ENCODE measurements around the gene CREB1.
"Not testable (repeated sequence)": the region's sequence is repeated elsewhere in the genome, so short reads cannot be mapped to it uniquely, and the experiment has no call there.

Gene CREB1

GRCh38 chr2:207491086-207491485, 38.7 kb upstream of the CREB1 start:
- no peak overlapping the region for H3K27ac ChIP-seq (ENCODE audit: low read length)
- no peaks in the 10 kb centered on the region for H3K36me3 ChIP-seq (ENCODE audit: control insufficient read depth in 2 of 2, insufficient read depth in 2 of 2, low read length in 2 of 2)
- H3K9me3 ChIP-seq (ENCODE audit: control insufficient read depth in 2 of 2, low read length in 2 of 2): no peaks in the 10 kb centered on the region
- no peak overlapping the region for H3K4me3 ChIP-seq (ENCODE audit: low read length in 2 of 2)
- H3K27me3 ChIP-seq (ENCODE audit: control insufficient read depth in 1 of 2, insufficient read depth in 2 of 2, low read length in 2 of 2): no peaks in the 10 kb centered on the region
- H3K9ac ChIP-seq (ENCODE audit: low read length in 2 of 2): no peak overlapping the region
- no peaks in the 10 kb centered on the region for H3K4me1 ChIP-seq (ENCODE audit: control insufficient read depth, insufficient read depth, low read length)

DNA sequence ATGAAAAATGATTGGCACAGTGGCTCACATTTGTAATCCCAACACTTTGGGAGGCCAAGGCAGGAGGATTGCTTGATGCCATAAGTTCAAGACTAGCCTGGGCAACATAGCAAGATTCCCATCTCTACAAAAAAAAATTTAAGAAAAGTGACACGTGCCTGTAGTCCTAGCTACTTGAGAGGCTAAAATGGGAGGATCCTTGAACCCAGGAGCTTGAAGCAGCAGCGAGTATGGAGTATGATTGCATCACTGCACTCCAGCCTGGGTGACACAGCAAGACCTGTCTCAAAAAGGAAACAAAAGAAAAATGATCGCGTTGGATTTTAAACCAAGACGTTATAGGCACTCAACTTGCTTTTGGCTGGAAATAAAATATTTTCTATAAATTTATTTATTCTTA, 37.8 kb upstream of the CREB1 start:
- Histone ChIP-seq H3K9me3 (ENCODE audit: control insufficient read depth in 2 of 2, low read length in 2 of 2) (no peaks in the 10 kb centered on the region), H3K4me3 (ENCODE audit: low read length in 2 of 2) (no peak overlapping the region), H3K4me1 (ENCODE audit: control insufficient read depth, insufficient read depth, low read length) (no peaks in the 10 kb centered on the region), H3K9ac (ENCODE audit: low read length in 2 of 2) (no peak overlapping the region), H3K27ac (ENCODE audit: low read length) (no peak overlapping the region), H3K36me3 (ENCODE audit: control insufficient read depth in 2 of 2, insufficient read depth in 2 of 2, low read length in 2 of 2) (no peaks in the 10 kb centered on the region), H3K27me3 (ENCODE audit: control insufficient read depth in 1 of 2, insufficient read depth in 2 of 2, low read length in 2 of 2) (no peaks in the 10 kb centered on the region)

DNA sequence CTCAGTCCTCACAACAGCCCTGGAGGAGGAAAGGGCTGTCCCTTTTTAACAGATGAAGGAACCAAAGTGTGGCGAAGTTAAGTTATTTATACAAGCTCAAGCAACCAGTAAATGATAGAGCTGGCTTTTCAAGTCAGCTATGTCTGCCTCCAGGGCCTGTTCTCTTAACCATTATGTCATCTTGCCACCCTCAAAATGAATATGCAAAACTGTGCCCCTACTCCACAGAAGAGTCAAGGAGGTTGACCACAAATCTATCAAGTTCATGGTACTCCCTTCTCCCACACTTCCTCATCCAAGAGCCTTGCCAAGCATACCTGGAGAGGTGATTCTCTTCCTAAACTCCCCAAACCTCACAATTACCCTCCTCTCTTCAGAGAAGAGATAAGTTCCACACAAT, 37.3 kb upstream of the CREB1 start:
- Histone ChIP-seq H3K36me3 (ENCODE audit: control insufficient read depth in 2 of 2, insufficient read depth in 2 of 2, low read length in 2 of 2) (no peaks in the 10 kb centered on the region), H3K27me3 (ENCODE audit: control insufficient read depth in 1 of 2, insufficient read depth in 2 of 2, low read length in 2 of 2) (no peaks in the 10 kb centered on the region), H3K4me3 (ENCODE audit: low read length in 2 of 2) (no peak overlapping the region), H3K27ac (ENCODE audit: low read length) (no peak overlapping the region), H3K4me1 (ENCODE audit: control insufficient read depth, insufficient read depth, low read length) (no peaks in the 10 kb centered on the region), H3K9ac (ENCODE audit: low read length in 2 of 2) (no peak overlapping the region), H3K9me3 (ENCODE audit: control insufficient read depth in 2 of 2, low read length in 2 of 2) (no peaks in the 10 kb centered on the region)

DNA sequence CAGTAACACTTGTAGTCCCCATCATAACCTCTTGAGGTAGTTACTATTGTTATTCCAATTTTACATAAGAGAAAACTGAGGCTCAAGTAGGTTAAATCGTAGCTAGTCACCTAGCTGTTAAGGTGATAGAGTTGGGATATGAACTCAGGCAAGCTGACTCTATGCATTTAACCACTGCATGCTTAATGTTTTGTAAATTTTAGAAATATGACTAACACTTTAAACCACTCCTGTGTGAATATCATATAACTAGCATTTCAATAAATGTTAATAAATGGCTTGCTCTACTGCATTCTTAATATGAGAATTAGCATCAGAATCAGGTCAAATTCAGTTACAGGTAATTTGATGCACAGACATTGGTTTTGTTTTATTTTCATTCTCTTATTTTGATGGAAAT, 35.6 kb upstream of the CREB1 start:
- H3K27ac ChIP-seq (ENCODE audit: low read length): no peak overlapping the region
- H3K27me3 ChIP-seq (ENCODE audit: control insufficient read depth in 1 of 2, insufficient read depth in 2 of 2, low read length in 2 of 2): no peaks in the 10 kb centered on the region
- no peaks in the 10 kb centered on the region for H3K9me3 ChIP-seq (ENCODE audit: control insufficient read depth in 2 of 2, low read length in 2 of 2)
- no peak overlapping the region for H3K9ac ChIP-seq (ENCODE audit: low read length in 2 of 2)
- H3K4me3 ChIP-seq (ENCODE audit: low read length in 2 of 2): no peak overlapping the region
- H3K36me3 ChIP-seq (ENCODE audit: control insufficient read depth in 2 of 2, insufficient read depth in 2 of 2, low read length in 2 of 2): no peaks in the 10 kb centered on the region
- peaks cover under 1% of the 10 kb centered on the region for H3K4me1 ChIP-seq (ENCODE audit: control insufficient read depth, insufficient read depth, low read length)

DNA sequence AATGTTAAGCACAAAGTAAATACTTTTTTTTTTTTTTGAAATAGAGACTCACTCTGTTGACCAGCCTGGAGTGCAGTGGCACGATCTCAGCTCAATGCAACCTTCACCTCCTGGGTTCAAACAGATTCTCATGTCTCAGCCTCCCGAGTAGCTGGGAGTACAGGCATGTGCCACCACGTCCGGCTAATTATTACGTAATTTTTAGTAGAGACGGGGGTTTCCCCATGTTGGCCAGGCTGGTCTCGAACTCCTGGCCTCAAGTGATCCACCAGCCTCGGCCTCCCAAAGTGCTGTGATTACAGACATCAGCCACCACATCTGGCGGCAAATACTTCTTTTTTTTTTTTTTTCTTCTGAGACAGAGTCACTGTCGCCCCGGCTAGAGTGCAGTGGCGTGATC, 32.8 kb upstream of the CREB1 start:
- not testable (repeated sequence) for H3K27me3 ChIP-seq (ENCODE audit: control insufficient read depth in 1 of 2, insufficient read depth in 2 of 2, low read length in 2 of 2); H3K27ac ChIP-seq (ENCODE audit: low read length); H3K4me3 ChIP-seq (ENCODE audit: low read length in 2 of 2); H3K9me3 ChIP-seq (ENCODE audit: control insufficient read depth in 2 of 2, low read length in 2 of 2); H3K9ac ChIP-seq (ENCODE audit: low read length in 2 of 2); H3K36me3 ChIP-seq (ENCODE audit: control insufficient read depth in 2 of 2, insufficient read depth in 2 of 2, low read length in 2 of 2); H3K4me1 ChIP-seq (ENCODE audit: control insufficient read depth, insufficient read depth, low read length)

DNA sequence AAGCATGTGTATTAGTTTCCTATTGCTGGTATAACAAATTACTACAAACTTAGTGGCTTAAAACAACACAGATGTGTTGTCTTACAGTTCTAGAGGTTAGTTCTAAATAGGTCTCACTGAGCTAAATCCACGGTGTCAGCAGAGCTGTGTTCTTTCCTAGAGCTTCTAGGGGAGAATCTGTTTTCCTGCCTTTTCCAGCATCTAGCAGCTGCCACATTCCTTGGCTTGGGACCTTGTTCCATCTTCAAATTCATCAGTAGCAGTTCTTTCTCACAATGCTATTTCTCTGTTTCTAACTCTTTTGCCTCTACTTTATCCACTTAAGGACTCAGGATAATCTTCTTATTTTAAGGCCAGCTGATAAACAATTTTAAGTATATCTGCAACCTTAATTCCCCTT, 32.2 kb upstream of the CREB1 start:
- H3K9me3 ChIP-seq (ENCODE audit: control insufficient read depth in 2 of 2, low read length in 2 of 2): no peaks in the 10 kb centered on the region
- no peak overlapping the region for H3K27ac ChIP-seq (ENCODE audit: low read length)
- peaks cover 2% of the 10 kb centered on the region for H3K4me1 ChIP-seq (ENCODE audit: control insufficient read depth, insufficient read depth, low read length)
- H3K27me3 ChIP-seq (ENCODE audit: control insufficient read depth in 1 of 2, insufficient read depth in 2 of 2, low read length in 2 of 2): no peaks in the 10 kb centered on the region
- no peaks in the 10 kb centered on the region for H3K36me3 ChIP-seq (ENCODE audit: control insufficient read depth in 2 of 2, insufficient read depth in 2 of 2, low read length in 2 of 2)
- no peak overlapping the region for H3K9ac ChIP-seq (ENCODE audit: low read length in 2 of 2)
- H3K4me3 ChIP-seq (ENCODE audit: low read length in 2 of 2): no peak overlapping the region

- H3K27me3 ChIP-seq (ENCODE audit: control insufficient read depth in 1 of 2, insufficient read depth in 2 of 2, low read length in 2 of 2): no peaks in the 10 kb centered on the region
- H3K4me1 ChIP-seq (ENCODE audit: control insufficient read depth, insufficient read depth, low read length): peaks cover 2% of the 10 kb centered on the region
- H3K36me3 ChIP-seq (ENCODE audit: control insufficient read depth in 2 of 2, insufficient read depth in 2 of 2, low read length in 2 of 2): no peaks in the 10 kb centered on the region
- H3K9ac ChIP-seq (ENCODE audit: low read length in 2 of 2): no peak overlapping the region
- H3K27ac ChIP-seq (ENCODE audit: low read length): no peak overlapping the region
- no peak overlapping the region for H3K4me3 ChIP-seq (ENCODE audit: low read length in 2 of 2)
- H3K9me3 ChIP-seq (ENCODE audit: control insufficient read depth in 2 of 2, low read length in 2 of 2): no peaks in the 10 kb centered on the region
These were observed 31.3 kb upstream of the CREB1 start for GRCh38 chr2:207498427-207498826.

DNA sequence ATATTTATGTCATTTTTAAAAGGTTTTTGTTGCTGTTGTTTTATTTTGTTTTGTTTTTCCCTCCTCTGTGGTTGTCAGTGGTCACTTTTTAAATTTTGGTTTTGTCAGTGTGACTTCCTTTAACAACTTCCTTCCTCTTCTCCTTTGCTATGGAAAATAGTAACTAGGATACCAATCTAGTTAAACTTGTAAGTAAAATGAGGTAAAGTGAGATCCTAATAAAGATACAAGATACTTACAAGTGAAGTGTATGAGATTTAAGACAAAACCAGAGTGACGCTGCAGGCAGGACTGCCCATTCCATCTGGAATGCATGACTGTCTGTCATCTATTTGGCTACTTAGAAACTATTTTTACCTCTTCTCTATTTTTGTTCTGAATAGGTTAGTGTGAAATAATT, 30.6 kb upstream of the CREB1 start:
- Histone ChIP-seq H3K4me3 (ENCODE audit: low read length in 2 of 2) (no peak overlapping the region), H3K9ac (ENCODE audit: low read length in 2 of 2) (no peak overlapping the region), H3K9me3 (ENCODE audit: control insufficient read depth in 2 of 2, low read length in 2 of 2) (no peaks in the 10 kb centered on the region), H3K27ac (ENCODE audit: low read length) (no peak overlapping the region), H3K36me3 (ENCODE audit: control insufficient read depth in 2 of 2, insufficient read depth in 2 of 2, low read length in 2 of 2) (no peaks in the 10 kb centered on the region), H3K27me3 (ENCODE audit: control insufficient read depth in 1 of 2, insufficient read depth in 2 of 2, low read length in 2 of 2) (no peaks in the 10 kb centered on the region), H3K4me1 (ENCODE audit: control insufficient read depth, insufficient read depth, low read length) (peaks cover 2% of the 10 kb centered on the region)

GRCh38 chr2:207501802-207502576, 27.8 kb upstream of the CREB1 start:
- Histone ChIP-seq H3K27me3 (ENCODE audit: control insufficient read depth in 1 of 2, insufficient read depth in 2 of 2, low read length in 2 of 2) (no peaks in the 10 kb centered on the region), H3K4me1 (ENCODE audit: control insufficient read depth, insufficient read depth, low read length) (peaks cover 11% of the 10 kb centered on the region), H3K4me3 (ENCODE audit: low read length in 2 of 2) (no peak overlapping the region), H3K9me3 (ENCODE audit: control insufficient read depth in 2 of 2, low read length in 2 of 2) (no peaks in the 10 kb centered on the region), H3K27ac (ENCODE audit: low read length) (no peak overlapping the region), H3K9ac (ENCODE audit: low read length in 2 of 2) (no peak overlapping the region), H3K36me3 (ENCODE audit: control insufficient read depth in 2 of 2, insufficient read depth in 2 of 2, low read length in 2 of 2) (no peaks in the 10 kb centered on the region)

GRCh38 chr2:207502577-207503198, 27.1 kb upstream of the CREB1 start:
- H3K4me1 ChIP-seq (ENCODE audit: control insufficient read depth, insufficient read depth, low read length): peaks cover 11% of the 10 kb centered on the region
- H3K27ac ChIP-seq (ENCODE audit: low read length): no peak overlapping the region
- H3K27me3 ChIP-seq (ENCODE audit: control insufficient read depth in 1 of 2, insufficient read depth in 2 of 2, low read length in 2 of 2): no peaks in the 10 kb centered on the region
- H3K9ac ChIP-seq (ENCODE audit: low read length in 2 of 2): no peak overlapping the region
- H3K36me3 ChIP-seq (ENCODE audit: control insufficient read depth in 2 of 2, insufficient read depth in 2 of 2, low read length in 2 of 2): no peaks in the 10 kb centered on the region
- H3K4me3 ChIP-seq (ENCODE audit: low read length in 2 of 2): no peak overlapping the region
- H3K9me3 ChIP-seq (ENCODE audit: control insufficient read depth in 2 of 2, low read length in 2 of 2): no peaks in the 10 kb centered on the region

- H3K9ac ChIP-seq (ENCODE audit: low read length in 2 of 2): no peak overlapping the region
- H3K27ac ChIP-seq (ENCODE audit: low read length): no peak overlapping the region
- H3K9me3 ChIP-seq (ENCODE audit: control insufficient read depth in 2 of 2, low read length in 2 of 2): no peaks in the 10 kb centered on the region
- no peak overlapping the region for H3K4me3 ChIP-seq (ENCODE audit: low read length in 2 of 2)
- no peaks in the 10 kb centered on the region for H3K27me3 ChIP-seq (ENCODE audit: control insufficient read depth in 1 of 2, insufficient read depth in 2 of 2, low read length in 2 of 2)
- peaks cover 11% of the 10 kb centered on the region for H3K4me1 ChIP-seq (ENCODE audit: control insufficient read depth, insufficient read depth, low read length)
- no peaks in the 10 kb centered on the region for H3K36me3 ChIP-seq (ENCODE audit: control insufficient read depth in 2 of 2, insufficient read depth in 2 of 2, low read length in 2 of 2)
These were observed 26.5 kb upstream of the CREB1 start for GRCh38 chr2:207503234-207503633.
